ENCODE data around the gene SLC2A5. TPM values are rescaled to one million over a fixed set of nuclear protein-coding genes. Genes with fewer than 3 reads are reported as not detected.

SLC2A5 gene
- total and polyA plus RNA-seq, 4 donors = 0.31 to 17.5 (median 8.1) TPM

GRCh38 chr1:9045861-9046510 lies 23.4 kb downstream of the SLC2A5 start:
- intact Hi-C loops (cut with DNase I) = no loop called here

GRCh38 chr1:9044236-9044635 lies 25.2 kb downstream of the SLC2A5 start:
- no peak overlapping the region for H3K4me3 ChIP-seq (ENCODE audit: low read length in 2 of 2)

More at GRCh38 chr1:9045861-9046510, 23.4 kb downstream of the SLC2A5 start:
- 75 to 82% methylated on average over 7 of the region's 7 CpGs for WGBS, 2 donors
- Histone ChIP-seq H3K27me3 (ENCODE audit: control insufficient read depth in 1 of 2, insufficient read depth in 2 of 2, low read length in 1 of 2) (no peaks in the 10 kb centered on the region), H3K27ac (ENCODE audit: low read depth in 1 of 2, low read length in 2 of 2) (no peak overlapping the region), H3K36me3 (ENCODE audit: control insufficient read depth in 1 of 2, insufficient read depth in 2 of 2, low read length in 1 of 2) (no peaks in the 10 kb centered on the region), H3K4me1 (ENCODE audit: control insufficient read depth in 1 of 2, insufficient read depth in 2 of 2, low read length in 2 of 2) (no peaks in the 10 kb centered on the region), H3K9me3 (ENCODE audit: control insufficient read depth, low read length) (no peaks in the 10 kb centered on the region), H3K4me3 (ENCODE audit: low read length in 2 of 2) (no peak overlapping the region)
- DNase-seq = no peak
- ATAC-seq (ENCODE audit: low FRiP score) = no peak

GRCh38 chr1:9042272-9042671 lies 27.2 kb downstream of the SLC2A5 start:
- Histone ChIP-seq H3K36me3 (ENCODE audit: control insufficient read depth in 1 of 2, insufficient read depth in 2 of 2, low read length in 1 of 2) (no peaks in the 10 kb centered on the region), H3K4me3 (ENCODE audit: low read length in 2 of 2) (no peak overlapping the region), H3K27ac (ENCODE audit: low read depth in 1 of 2, low read length in 2 of 2) (no peak overlapping the region), H3K4me1 (ENCODE audit: control insufficient read depth in 1 of 2, insufficient read depth in 2 of 2, low read length in 2 of 2) (no peaks in the 10 kb centered on the region), H3K27me3 (ENCODE audit: control insufficient read depth in 1 of 2, insufficient read depth in 2 of 2, low read length in 1 of 2) (no peaks in the 10 kb centered on the region), H3K9me3 (ENCODE audit: control insufficient read depth, low read length) (no peaks in the 10 kb centered on the region)
- intact Hi-C loops (cut with DNase I) = no loop called here
- DNase-seq (no peak), ATAC-seq (ENCODE audit: low FRiP score) (no peak)
- 92 to 97% methylated on average over 5 of the region's 5 CpGs for WGBS, 2 donors

More at GRCh38 chr1:9044236-9044635, 25.2 kb downstream of the SLC2A5 start:
- no peaks in the 10 kb centered on the region for H3K4me1 ChIP-seq (ENCODE audit: control insufficient read depth in 1 of 2, insufficient read depth in 2 of 2, low read length in 2 of 2)
- whole genome bisulfite sequencing, 2 donors = 98% methylated on average over 4 of the region's 4 CpGs
- H3K27me3 ChIP-seq (ENCODE audit: control insufficient read depth in 1 of 2, insufficient read depth in 2 of 2, low read length in 1 of 2) = no peaks in the 10 kb centered on the region
- ATAC-seq (ENCODE audit: low FRiP score) (no peak), DNase-seq (no peak)
- H3K9me3 ChIP-seq (ENCODE audit: control insufficient read depth, low read length) = no peaks in the 10 kb centered on the region
- intact Hi-C loops (cut with DNase I) = no loop called here
- H3K27ac ChIP-seq (ENCODE audit: low read depth in 1 of 2, low read length in 2 of 2) = no peak overlapping the region
- H3K36me3 ChIP-seq (ENCODE audit: control insufficient read depth in 1 of 2, insufficient read depth in 2 of 2, low read length in 1 of 2) = no peaks in the 10 kb centered on the region

- Histone ChIP-seq H3K36me3 (ENCODE audit: control insufficient read depth in 1 of 2, insufficient read depth in 2 of 2, low read length in 1 of 2) (no peaks in the 10 kb centered on the region), H3K27me3 (ENCODE audit: control insufficient read depth in 1 of 2, insufficient read depth in 2 of 2, low read length in 1 of 2) (no peaks in the 10 kb centered on the region), H3K27ac (ENCODE audit: low read depth in 1 of 2, low read length in 2 of 2) (no peak overlapping the region), H3K4me3 (ENCODE audit: low read length in 2 of 2) (no peak overlapping the region), H3K4me1 (ENCODE audit: control insufficient read depth in 1 of 2, insufficient read depth in 2 of 2, low read length in 2 of 2) (no peaks in the 10 kb centered on the region), H3K9me3 (ENCODE audit: control insufficient read depth, low read length) (no peaks in the 10 kb centered on the region)
- ATAC-seq (ENCODE audit: low FRiP score) (no peak), DNase-seq (no peak)
- intact Hi-C loops (cut with DNase I) = no loop called here
- WGBS, 2 donors = 93 to 95% methylated on average over 14 of the region's 14 CpGs
Observed at GRCh38 chr1:9041116-9041779, 28.2 kb downstream of the SLC2A5 start.

GRCh38 chr1:9040659-9041030 lies 28.8 kb downstream of the SLC2A5 start:
- peak in 1 of 2 donors; percentile 21 for DNase-seq
- H3K27ac ChIP-seq (ENCODE audit: low read depth in 1 of 2, low read length in 2 of 2) = no peak overlapping the region
- no peaks in the 10 kb centered on the region for H3K9me3 ChIP-seq (ENCODE audit: control insufficient read depth, low read length)
- H3K36me3 ChIP-seq (ENCODE audit: control insufficient read depth in 1 of 2, insufficient read depth in 2 of 2, low read length in 1 of 2) = no peaks in the 10 kb centered on the region
- H3K4me1 ChIP-seq (ENCODE audit: control insufficient read depth in 1 of 2, insufficient read depth in 2 of 2, low read length in 2 of 2) = no peaks in the 10 kb centered on the region
- no peak overlapping the region for H3K4me3 ChIP-seq (ENCODE audit: low read length in 2 of 2)
- intact Hi-C loops (cut with DNase I) = no loop called here
- no peak for ATAC-seq (ENCODE audit: low FRiP score)
- H3K27me3 ChIP-seq (ENCODE audit: control insufficient read depth in 1 of 2, insufficient read depth in 2 of 2, low read length in 1 of 2) = no peaks in the 10 kb centered on the region
- 94 to 95% methylated on average over 6 of the region's 6 CpGs for WGBS, 2 donors

- Histone ChIP-seq H3K9me3 (ENCODE audit: control insufficient read depth, low read length) (peaks cover 4% of the 10 kb centered on the region), H3K4me3 (ENCODE audit: low read length in 2 of 2) (no peak overlapping the region), H3K27me3 (ENCODE audit: control insufficient read depth in 1 of 2, insufficient read depth in 2 of 2, low read length in 1 of 2) (no peaks in the 10 kb centered on the region), H3K36me3 (ENCODE audit: control insufficient read depth in 1 of 2, insufficient read depth in 2 of 2, low read length in 1 of 2) (no peaks in the 10 kb centered on the region), H3K27ac (ENCODE audit: low read depth in 1 of 2, low read length in 2 of 2) (no peak overlapping the region), H3K4me1 (ENCODE audit: control insufficient read depth in 1 of 2, insufficient read depth in 2 of 2, low read length in 2 of 2) (no peaks in the 10 kb centered on the region)
- WGBS, 2 donors = 70 to 74% methylated on average over 51 to 55 of the region's 55 CpGs
- DNase-seq (peak in 1 of 2 donors; percentile 35), ATAC-seq (ENCODE audit: low FRiP score) (peak; percentile 29)
- intact Hi-C loops (cut with DNase I) = no loop called here
Observed at GRCh38 chr1:9039761-9040658, 29.4 kb downstream of the SLC2A5 start.

GRCh38 chr1:9038881-9039760 lies 30.3 kb downstream of the SLC2A5 start:
- peak in 1 of 2 donors; percentile 39 for DNase-seq
- WGBS, 2 donors = 51% methylated on average over 57 to 62 of the region's 62 CpGs
- no peaks in the 10 kb centered on the region for H3K36me3 ChIP-seq (ENCODE audit: control insufficient read depth in 1 of 2, insufficient read depth in 2 of 2, low read length in 1 of 2)
- no peaks in the 10 kb centered on the region for H3K4me1 ChIP-seq (ENCODE audit: control insufficient read depth in 1 of 2, insufficient read depth in 2 of 2, low read length in 2 of 2)
- H3K4me3 ChIP-seq (ENCODE audit: low read length in 2 of 2) = no peak overlapping the region
- no peak overlapping the region for H3K27ac ChIP-seq (ENCODE audit: low read depth in 1 of 2, low read length in 2 of 2)
- intact Hi-C loops (cut with DNase I) = no loop called here
- peaks cover 4% of the 10 kb centered on the region for H3K9me3 ChIP-seq (ENCODE audit: control insufficient read depth, low read length)
- no peaks in the 10 kb centered on the region for H3K27me3 ChIP-seq (ENCODE audit: control insufficient read depth in 1 of 2, insufficient read depth in 2 of 2, low read length in 1 of 2)
- ATAC-seq (ENCODE audit: low FRiP score) = peak; percentile 41

GRCh38 chr1:9038338-9038650 lies 31.1 kb downstream of the SLC2A5 start:
- Histone ChIP-seq H3K4me1 (ENCODE audit: control insufficient read depth in 1 of 2, insufficient read depth in 2 of 2, low read length in 2 of 2) (no peaks in the 10 kb centered on the region), H3K9me3 (ENCODE audit: control insufficient read depth, low read length) (peaks cover 4% of the 10 kb centered on the region), H3K27ac (ENCODE audit: low read depth in 1 of 2, low read length in 2 of 2) (no peak overlapping the region), H3K36me3 (ENCODE audit: control insufficient read depth in 1 of 2, insufficient read depth in 2 of 2, low read length in 1 of 2) (no peaks in the 10 kb centered on the region), H3K27me3 (ENCODE audit: control insufficient read depth in 1 of 2, insufficient read depth in 2 of 2, low read length in 1 of 2) (no peaks in the 10 kb centered on the region), H3K4me3 (ENCODE audit: low read length in 2 of 2) (no peak overlapping the region)
- DNase-seq (peak in 1 of 2 donors; percentile 29), ATAC-seq (ENCODE audit: low FRiP score) (no peak)
- intact Hi-C loops (cut with DNase I) = no loop called here
- 84 to 91% methylated on average over 8 of the region's 8 CpGs for WGBS, 2 donors

All from aorta (tissue), 5 donors.